ENCODE results near the gene LRRC4. TPM values are rescaled to one million over a fixed set of nuclear protein-coding genes. Genes with fewer than 3 reads are reported as not detected.

Gene LRRC4
- total RNA-seq, 1 donor from 2014 or later = 0.16 TPM

GRCh38 chr7:128000048-128000447 lies 31.2 kb downstream of the LRRC4 start:
- no peak for TF ChIP-seq CTCF (IDR thresholded peaks at IDR 0.05)
- ChIA-PET CTCF (no interaction called here), POLR2A (interaction anchor here (0.6 kb wide), 1 partner anchor 88 kb away, joined by 3 read pairs; no protein-coding TSS in a partner anchor)
- Mint-ChIP-seq H3K9me3 (no peaks in the 10 kb centered on the region), H3K36me3 (ENCODE audit: low read depth) (peaks cover 43% of the 10 kb centered on the region), H3K27me3 (no peaks in the 10 kb centered on the region), H3K4me1 (peaks cover 52% of the 10 kb centered on the region), H3K4me3 (no peak overlapping the region), H3K27ac (no peak overlapping the region)
- ATAC-seq (ENCODE audit: low read depth) (no peak), DNase-seq (no peak)
- intact Hi-C loops (cut with micrococcal nuclease) = no loop called here

GRCh38 chr7:127998671-127999070 lies 32.6 kb downstream of the LRRC4 start:
- POLR2A ChIA-PET = no interaction called here
- no peaks in the 10 kb centered on the region for H3K9me3 Mint-ChIP-seq
- peaks cover 51% of the 10 kb centered on the region for H3K36me3 Mint-ChIP-seq (ENCODE audit: low read depth)
- no peak overlapping the region for H3K4me3 Mint-ChIP-seq
- ATAC-seq (ENCODE audit: low read depth) (no peak), DNase-seq (no peak)
- TF ChIP-seq CTCF (IDR thresholded peaks at IDR 0.05) = no peak
- no peak overlapping the region for H3K27ac Mint-ChIP-seq
- no peaks in the 10 kb centered on the region for H3K27me3 Mint-ChIP-seq
- intact Hi-C loops (cut with micrococcal nuclease) = no loop called here
- H3K4me1 Mint-ChIP-seq = peaks cover 38% of the 10 kb centered on the region
- CTCF ChIA-PET = no interaction called here

- no peak for DNase-seq
- ChIA-PET POLR2A (no interaction called here), CTCF (no interaction called here)
- Mint-ChIP-seq H3K27ac (no peak overlapping the region), H3K9me3 (no peaks in the 10 kb centered on the region), H3K4me3 (no peak overlapping the region), H3K36me3 (ENCODE audit: low read depth) (peaks cover 63% of the 10 kb centered on the region), H3K4me1 (peaks cover 25% of the 10 kb centered on the region), H3K27me3 (no peaks in the 10 kb centered on the region)
- TF ChIP-seq CTCF (IDR thresholded peaks at IDR 0.05) = no peak
- ATAC-seq (ENCODE audit: low read depth) = no peak
- intact Hi-C loops (cut with micrococcal nuclease) = no loop called here
These were observed 33.9 kb downstream of the LRRC4 start for GRCh38 chr7:127997226-127997922.

GRCh38 chr7:127996253-127997071 lies 34.8 kb downstream of the LRRC4 start:
- ATAC-seq (ENCODE audit: low read depth) (no peak), DNase-seq (no peak)
- no peak for TF ChIP-seq CTCF (IDR thresholded peaks at IDR 0.05)
- no peaks in the 10 kb centered on the region for H3K27me3 Mint-ChIP-seq
- H3K4me1 Mint-ChIP-seq = peaks cover 19% of the 10 kb centered on the region
- no peak overlapping the region for H3K27ac Mint-ChIP-seq
- H3K36me3 Mint-ChIP-seq (ENCODE audit: low read depth) = peaks cover 70% of the 10 kb centered on the region
- CTCF ChIA-PET = no interaction called here
- intact Hi-C loops (cut with micrococcal nuclease) = no loop called here
- no peak overlapping the region for H3K4me3 Mint-ChIP-seq
- POLR2A ChIA-PET = no interaction called here
- H3K9me3 Mint-ChIP-seq = no peaks in the 10 kb centered on the region

GRCh38 chr7:127995881-127996215 lies 35.4 kb downstream of the LRRC4 start:
- no peak for ATAC-seq (ENCODE audit: low read depth)
- CTCF ChIA-PET = no interaction called here
- intact Hi-C loops (cut with micrococcal nuclease) = no loop called here
- Mint-ChIP-seq H3K9me3 (no peaks in the 10 kb centered on the region), H3K27ac (no peak overlapping the region), H3K27me3 (no peaks in the 10 kb centered on the region), H3K4me1 (peaks cover 14% of the 10 kb centered on the region), H3K36me3 (ENCODE audit: low read depth) (peaks cover 72% of the 10 kb centered on the region), H3K4me3 (no peak overlapping the region)
- no peak for DNase-seq
- no peak for TF ChIP-seq CTCF (IDR thresholded peaks at IDR 0.05)
- POLR2A ChIA-PET = interaction anchor here (0.7 kb wide), 1 partner anchor 23 kb away, joined by 5 read pairs; no protein-coding TSS in a partner anchor

Data from activated B cell treated with CpG ODN at 0.5 μM for 24 hours (primary cell).